ENCODE data around the gene FAM168A. TPM values are rescaled to one million over a fixed set of nuclear protein-coding genes. Genes with fewer than 3 reads are reported as not detected.

FAM168A gene
- total RNA-seq (10 to 100 TPM in 1 of 2 donors, 1 to 10 TPM in 1; 9.0 to 14.6 TPM), polyA plus RNA-seq (1 to 10 TPM; 4.8 to 9.2 TPM)

- peak; percentile 91 for DNase-seq (ENCODE audit: low spot score)
- Histone ChIP-seq H3K4me3 (ENCODE audit: low read depth in 1 of 3, low read length in 3 of 3) (peak within 1 kb of the TSS; percentile 92 to 97 (median 96)), H3K4me1 (ENCODE audit: control insufficient read depth in 4 of 4, insufficient read depth in 4 of 4, low read length in 3 of 4) (peaks cover 3 to 19% (median 11%) of the 10 kb centered on the region in 4 donors), H3K9me3 (ENCODE audit: control insufficient read depth in 4 of 4, low read length in 3 of 4) (no peaks in the 10 kb centered on the region), H3K36me3 (ENCODE audit: control insufficient read depth in 4 of 4, insufficient read depth in 3 of 4, low read depth in 1 of 4, low read length in 3 of 4) (no peaks in the 10 kb centered on the region), H3K27ac (ENCODE audit: low read depth in 1 of 2, low read length in 2 of 2) (peak within 1 kb of the TSS; percentile 68 to 91), H3K9ac (ENCODE audit: low read depth in 1 of 2, low read length in 2 of 2) (peak within 1 kb of the TSS; percentile 54 to 97), H3K27me3 (ENCODE audit: control insufficient read depth in 4 of 4, insufficient read depth in 4 of 4, low read length in 3 of 4) (no peaks in the 10 kb centered on the region)
- under 1% methylated on average over 64 of the region's 64 CpGs for WGBS
- TF ChIP-seq YY1 (IDR thresholded peaks at IDR 0.05) (peak; percentile 92), JUND (IDR thresholded peaks at IDR 0.05) (no peak), FOXA2 (IDR thresholded peaks at IDR 0.05) (no peak), RXRA (IDR thresholded peaks at IDR 0.05) (peak in 1 of 2 donors; percentile 41), SP1 (IDR thresholded peaks at IDR 0.05) (peak; percentile 66), HNF4A (conservative IDR thresholded peaks at IDR 0.05) (peak in 1 of 2 donors; percentile 36), NR2F2 (IDR thresholded peaks at IDR 0.05) (peak; percentile 41), CTCF (IDR thresholded peaks at IDR 0.05; ENCODE audit: low read depth, low read length, missing input control) (peak; percentile 12), HNF4G (IDR thresholded peaks at IDR 0.05) (no peak), TAF1 (conservative IDR thresholded peaks at IDR 0.05) (peak; percentile 88), ZBTB33 (IDR thresholded peaks at IDR 0.05) (no peak), FOXA1 (IDR thresholded peaks at IDR 0.05) (no peak), RAD21 (IDR thresholded peaks at IDR 0.05) (peak; percentile 20 to 36), GABPA (IDR thresholded peaks at IDR 0.05 in 1 of 2, conservative IDR thresholded peaks at IDR 0.05 in 1 of 2) (peak; percentile 72 to 91), ATF3 (IDR thresholded peaks at IDR 0.05) (no peak), EGR1 (IDR thresholded peaks at IDR 0.05; ENCODE audit: low read depth in 2 of 2) (peak; percentile 83 to 93)
- TF ChIP-seq, protein P1, sequence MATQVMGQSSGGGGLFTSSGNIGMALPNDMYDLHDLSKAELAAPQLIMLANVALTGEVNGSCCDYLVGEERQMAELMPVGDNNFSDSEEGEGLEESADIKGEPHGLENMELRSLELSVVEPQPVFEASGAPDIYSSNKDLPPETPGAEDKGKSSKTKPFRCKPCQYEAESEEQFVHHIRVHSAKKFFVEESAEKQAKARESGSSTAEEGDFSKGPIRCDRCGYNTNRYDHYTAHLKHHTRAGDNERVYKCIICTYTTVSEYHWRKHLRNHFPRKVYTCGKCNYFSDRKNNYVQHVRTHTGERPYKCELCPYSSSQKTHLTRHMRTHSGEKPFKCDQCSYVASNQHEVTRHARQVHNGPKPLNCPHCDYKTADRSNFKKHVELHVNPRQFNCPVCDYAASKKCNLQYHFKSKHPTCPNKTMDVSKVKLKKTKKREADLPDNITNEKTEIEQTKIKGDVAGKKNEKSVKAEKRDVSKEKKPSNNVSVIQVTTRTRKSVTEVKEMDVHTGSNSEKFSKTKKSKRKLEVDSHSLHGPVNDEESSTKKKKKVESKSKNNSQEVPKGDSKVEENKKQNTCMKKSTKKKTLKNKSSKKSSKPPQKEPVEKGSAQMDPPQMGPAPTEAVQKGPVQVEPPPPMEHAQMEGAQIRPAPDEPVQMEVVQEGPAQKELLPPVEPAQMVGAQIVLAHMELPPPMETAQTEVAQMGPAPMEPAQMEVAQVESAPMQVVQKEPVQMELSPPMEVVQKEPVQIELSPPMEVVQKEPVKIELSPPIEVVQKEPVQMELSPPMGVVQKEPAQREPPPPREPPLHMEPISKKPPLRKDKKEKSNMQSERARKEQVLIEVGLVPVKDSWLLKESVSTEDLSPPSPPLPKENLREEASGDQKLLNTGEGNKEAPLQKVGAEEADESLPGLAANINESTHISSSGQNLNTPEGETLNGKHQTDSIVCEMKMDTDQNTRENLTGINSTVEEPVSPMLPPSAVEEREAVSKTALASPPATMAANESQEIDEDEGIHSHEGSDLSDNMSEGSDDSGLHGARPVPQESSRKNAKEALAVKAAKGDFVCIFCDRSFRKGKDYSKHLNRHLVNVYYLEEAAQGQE (IDR thresholded peaks at IDR 0.05) = peak; percentile 81
- TF ChIP-seq, protein P2, sequence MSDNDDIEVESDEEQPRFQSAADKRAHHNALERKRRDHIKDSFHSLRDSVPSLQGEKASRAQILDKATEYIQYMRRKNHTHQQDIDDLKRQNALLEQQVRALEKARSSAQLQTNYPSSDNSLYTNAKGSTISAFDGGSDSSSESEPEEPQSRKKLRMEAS (IDR thresholded peaks at IDR 0.05) = peak; percentile 38
Observed at GRCh38 chr11:73597956-73598718, at the start of gene FAM168A. Gene FAM168A, minus strand, starts transcription at chr11:73598112. Its CDS starts 129,638 bp downstream, at chr11:73468474.

All from liver (tissue), 9 donors.